Activated T-helper 9 cell treated with anti-CD3 and anti-CD28 coated beads, Interleukin-2, amount 50 U/mL, for 16 hours (primary cell): Measurements from ENCODE around the gene GRK5.
"Not testable (repeated sequence)": the region's sequence is repeated elsewhere in the genome, so short reads cannot be mapped to it uniquely, and the experiment has no call there.

Source experiments
- DNase-seq: peaks from one replicate; pipeline ENCODE4 v3.0.0-alpha.2; 2020; ENCODE audit warnings: low read depth

The GRK5 gene

GRCh38 chr10:119250641-119251314 lies 43.4 kb downstream of the GRK5 start:
- no peak for DNase-seq

DNA sequence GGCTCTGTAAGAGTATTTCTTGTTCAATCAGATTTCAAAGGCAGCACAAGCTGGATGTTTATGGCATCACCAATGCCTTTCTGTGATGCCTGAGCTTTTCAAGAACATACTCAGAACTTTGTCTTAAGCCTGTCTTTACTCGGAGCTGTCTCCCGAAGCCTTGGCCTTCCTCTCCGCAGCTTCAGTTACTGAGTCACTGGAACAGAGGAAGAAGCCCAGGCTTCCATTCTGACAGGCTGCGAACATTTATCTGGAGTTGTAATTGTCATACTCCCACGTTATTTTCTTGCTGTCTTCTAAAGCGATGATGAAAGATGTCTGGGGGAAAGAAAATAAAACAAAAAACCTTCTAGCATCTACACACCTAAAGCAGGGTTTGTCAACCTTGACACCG lies 43.9 kb downstream of the GRK5 start:
- no peak for DNase-seq

GRCh38 chr10:119252051-119252465 lies 44.7 kb downstream of the GRK5 start:
- no peak for DNase-seq

GRCh38 chr10:119252470-119253151 lies 45.2 kb downstream of the GRK5 start:
- no peak for DNase-seq

DNA sequence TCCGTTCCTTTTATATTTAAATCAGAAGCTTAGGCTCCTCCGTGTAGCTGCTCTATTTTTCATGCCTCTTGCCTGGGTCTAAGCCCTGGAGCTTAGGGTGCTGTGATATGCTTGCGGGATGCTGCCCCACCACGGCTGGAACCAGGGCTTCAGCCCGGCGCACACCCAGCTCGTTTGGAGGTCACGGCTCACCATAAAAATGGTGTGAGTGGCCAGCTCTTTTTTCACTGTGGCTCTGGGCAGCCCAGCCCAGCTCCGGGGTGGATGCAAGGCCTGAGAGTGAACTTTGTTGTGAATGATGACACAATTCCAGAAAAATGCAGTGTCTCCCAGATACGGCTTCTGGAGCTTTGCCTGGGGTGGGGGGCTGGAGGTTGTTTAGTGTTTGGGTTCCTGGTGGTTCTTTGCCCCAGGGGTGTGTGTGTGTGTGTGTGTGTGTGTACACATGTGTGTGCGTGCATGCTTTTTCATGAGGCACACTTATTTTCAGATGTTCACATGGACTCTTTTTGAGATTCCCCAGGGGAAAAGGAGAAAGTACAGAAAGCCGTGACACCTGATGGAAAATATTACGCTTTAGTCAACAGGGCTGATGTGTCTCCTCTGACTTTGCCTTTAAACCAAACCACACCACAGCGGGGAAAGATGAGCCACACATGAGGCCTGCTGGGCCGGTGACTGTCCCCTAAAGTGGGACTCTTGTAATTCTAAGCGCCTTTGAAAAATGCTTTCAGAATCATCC lies 46.2 kb downstream of the GRK5 start:
- no peak for DNase-seq

- DNase-seq: no peak
These were observed 47.0 kb downstream of the GRK5 start for GRCh38 chr10:119254335-119254734.

GRCh38 chr10:119256030-119256429 lies 48.7 kb downstream of the GRK5 start:
- DNase-seq: no peak

DNA sequence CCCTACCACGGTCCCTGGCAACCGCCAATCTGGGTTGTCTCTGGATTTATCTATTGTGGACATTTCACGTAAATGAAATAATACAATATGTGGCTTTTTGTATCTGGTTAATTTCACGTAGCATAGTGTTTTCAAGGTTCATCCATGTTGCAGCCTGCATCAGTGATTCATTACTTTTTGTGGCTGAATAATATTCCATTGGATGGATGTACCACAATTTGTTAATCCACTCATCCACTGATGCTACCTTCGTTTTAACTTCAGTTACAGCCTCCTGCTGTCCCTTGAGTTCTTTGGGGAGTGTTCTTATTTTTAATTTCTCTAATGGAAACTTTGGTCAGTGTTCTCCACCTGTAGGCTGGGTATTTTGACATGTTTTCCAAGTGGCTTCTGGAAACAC lies 49.5 kb downstream of the GRK5 start:
- no peak for DNase-seq

- DNase-seq: no peak
These were observed 50.6 kb downstream of the GRK5 start for GRCh38 chr10:119257899-119258419.

DNA sequence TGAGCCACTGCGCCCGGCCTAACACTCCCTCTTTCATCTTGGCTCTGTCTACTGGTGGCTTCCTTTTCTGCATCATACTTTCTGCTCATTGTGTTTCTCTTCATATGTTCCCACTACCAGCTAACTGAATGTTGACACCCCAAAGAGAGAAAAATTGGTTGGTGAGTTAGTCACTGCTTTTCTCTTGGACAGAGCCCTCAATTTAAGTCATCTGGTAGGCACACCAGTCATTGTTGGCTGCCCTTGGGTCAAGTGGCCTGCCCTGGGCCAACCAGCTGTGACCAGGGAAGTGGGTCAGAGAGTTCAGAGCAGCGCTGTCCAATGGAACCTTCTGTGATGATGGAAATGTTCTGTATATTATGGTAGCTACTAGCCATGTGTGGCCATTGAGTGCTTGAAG lies 52.0 kb downstream of the GRK5 start:
- DNase-seq: no peak

DNA sequence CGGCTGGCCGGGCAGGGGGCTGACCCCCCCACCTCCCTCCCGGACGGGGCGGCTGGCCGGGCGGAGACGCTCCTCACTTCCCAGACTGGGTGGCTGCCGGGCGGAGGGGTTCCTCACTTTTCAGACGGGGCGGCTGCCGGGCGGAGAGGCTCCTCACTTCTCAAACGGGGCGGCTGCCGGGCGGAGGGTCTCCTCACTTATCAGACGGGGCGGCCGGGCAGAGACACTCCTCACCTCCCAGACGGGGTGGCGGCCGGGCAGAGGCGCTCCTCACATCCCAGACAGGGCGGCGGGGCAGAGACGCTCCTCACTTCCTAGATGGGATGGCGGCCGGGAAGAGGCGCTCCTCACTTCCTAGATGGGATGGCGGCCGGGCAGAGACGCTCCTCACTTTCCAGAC lies 53.6 kb downstream of the GRK5 start:
- DNase-seq: not testable (repeated sequence)

GRCh38 chr10:119263951-119264617 lies 56.7 kb downstream of the GRK5 start:
- DNase-seq: no peak

- DNase-seq: no peak
These were observed 58.3 kb downstream of the GRK5 start for GRCh38 chr10:119265691-119266090.

DNA sequence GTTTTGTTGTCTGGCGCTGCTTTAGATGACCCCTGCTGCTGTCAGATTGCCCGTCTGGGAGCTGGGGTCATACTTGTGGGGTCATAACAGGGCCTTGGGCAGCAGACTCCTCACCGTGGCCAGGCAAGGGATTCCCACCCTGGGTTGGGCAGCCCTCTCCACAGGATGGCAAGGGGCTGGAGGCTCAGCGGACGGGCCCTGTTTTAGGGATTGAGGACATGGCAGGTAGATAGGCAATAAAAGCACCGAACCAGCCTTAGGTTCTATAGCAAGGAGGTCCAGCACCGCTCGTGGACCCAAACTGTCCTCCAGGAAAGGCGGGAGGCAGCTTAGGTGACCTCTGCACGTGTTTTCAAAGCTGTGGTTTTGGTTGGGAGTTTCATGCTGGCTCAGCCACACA lies 60.0 kb downstream of the GRK5 start:
- DNase-seq: no peak

- no peak for DNase-seq
These were observed 61.1 kb downstream of the GRK5 start for GRCh38 chr10:119268428-119268827.

GRCh38 chr10:119268871-119269506 lies 61.6 kb downstream of the GRK5 start:
- DNase-seq: peak; percentile 49

- DNase-seq: no peak
These were observed 62.4 kb downstream of the GRK5 start for GRCh38 chr10:119269737-119270136.

DNA sequence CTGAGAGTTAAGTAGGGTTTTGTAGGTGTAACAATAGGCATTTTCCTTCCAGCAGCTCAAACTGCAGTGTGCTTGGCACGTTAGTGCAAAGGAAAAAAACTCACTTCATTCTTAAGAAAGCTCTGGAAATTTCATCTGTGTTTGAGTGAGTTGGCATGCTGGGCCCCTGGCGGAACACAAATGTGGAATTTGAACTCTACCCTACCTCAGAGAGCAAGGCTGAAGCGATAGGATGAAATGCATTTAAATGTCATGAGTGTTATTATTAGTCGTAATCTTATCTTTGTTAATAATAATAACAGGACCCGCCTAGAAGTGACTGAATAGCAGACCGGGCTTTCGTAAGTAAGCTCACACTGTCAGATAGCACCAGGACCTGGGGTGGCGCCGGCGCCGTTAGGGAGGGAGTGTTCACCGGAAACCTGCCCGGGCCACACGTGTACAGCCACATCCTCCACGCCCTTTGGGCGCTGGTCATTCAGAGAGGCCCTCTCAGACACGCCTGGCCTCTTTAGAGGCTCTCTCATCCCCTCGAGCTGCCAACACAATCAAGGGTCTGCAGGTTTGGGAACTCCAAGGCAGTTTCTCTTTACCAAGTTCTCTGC lies 63.5 kb downstream of the GRK5 start:
- peak; percentile 15 for DNase-seq

DNA sequence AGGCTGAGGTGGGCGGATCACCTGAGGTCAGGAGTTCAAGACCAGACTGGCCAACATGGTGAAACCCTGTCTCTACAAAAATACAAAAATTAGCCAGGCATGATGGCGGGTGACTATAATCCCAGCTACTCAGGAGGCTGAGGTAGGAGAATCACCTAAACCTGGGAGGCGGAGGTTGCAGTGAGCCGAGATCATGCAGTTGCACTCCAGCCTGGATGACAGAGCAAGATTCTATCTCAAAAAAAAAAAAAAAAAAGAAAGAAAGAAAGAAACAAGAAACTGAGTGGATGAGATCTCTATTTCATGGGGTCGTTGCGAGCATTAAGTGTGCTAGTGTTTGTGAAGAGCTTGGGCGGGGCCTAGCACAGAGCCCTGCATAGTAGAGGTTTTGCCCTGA lies 65.0 kb downstream of the GRK5 start:
- not testable (repeated sequence) for DNase-seq

GRCh38 chr10:119272736-119273135 lies 65.4 kb downstream of the GRK5 start:
- DNase-seq: no peak

- DNase-seq: no peak
These were observed 66.0 kb downstream of the GRK5 start for GRCh38 chr10:119273413-119273812.
